SK-N-SH treated with all-trans-retinoic acid at 6 μM for 48 hours (cell line): Measurements from ENCODE around the gene FOXRED1.

Source experiments
- ATAC-seq: fragments of 200-7000 bp; cut with Tn5 transposase; 3 replicates; pipeline ENCODE4 v1.9.1; 2020; ENCODE audit warnings: mild to moderate bottlenecking, moderate library complexity
- ARNTL ChIP-seq: fragments of 450-650 bp; formaldehyde crosslinking; IDR thresholded peaks from 2 replicates; pipeline ENCODE4 v1.5.0; 2020; ENCODE audit warnings: low read depth, mild to moderate bottlenecking, moderate library complexity, borderline replicate concordance
- BACH2 ChIP-seq: fragments of 250-450 bp; sonication (Bioruptor Pico); IDR thresholded peaks from 2 replicates; pipeline ENCODE4 v1.9.0; 2021; ENCODE audit warnings: mild to moderate bottlenecking, borderline replicate concordance
- CREB5 ChIP-seq: fragments of 250-450 bp; sonication (Bioruptor Pico); IDR thresholded peaks from 2 replicates; pipeline ENCODE4 v1.5.1; 2020; ENCODE audit warnings: low read depth, mild to moderate bottlenecking, moderate library complexity
- CSRNP3 ChIP-seq: fragments of 250-450 bp; sonication (Bioruptor Pico); IDR thresholded peaks from 2 replicates; pipeline ENCODE4 v1.5.1; 2021; ENCODE audit warnings: mild to moderate bottlenecking, moderate library complexity
- ESRRG ChIP-seq: fragments of 250-450 bp; sonication (Bioruptor Pico); IDR thresholded peaks from 2 replicates; pipeline ENCODE4 v1.6.1; 2021; ENCODE audit warnings: mild to moderate bottlenecking
- GLIS3 ChIP-seq: fragments of 250-450 bp; sonication (Bioruptor Pico); IDR thresholded peaks from 2 replicates; pipeline ENCODE4 v1.5.0; 2020; ENCODE audit warnings: mild to moderate bottlenecking, moderate library complexity
- ISL1 ChIP-seq: fragments of 250-450 bp; sonication (Bioruptor Pico); IDR thresholded peaks from 2 replicates; pipeline ENCODE4 v2.1.2; 2022; ENCODE audit warnings: mild to moderate bottlenecking, moderate library complexity
- OSR1 ChIP-seq: fragments of 250-450 bp; sonication (Bioruptor Pico); IDR thresholded peaks from 2 replicates; pipeline ENCODE4 v1.8.0; 2022; ENCODE audit warnings: moderate library complexity, mild to moderate bottlenecking, inconsistent platforms
- PATZ1 ChIP-seq: fragments of 250-450 bp; sonication (Bioruptor Pico); IDR thresholded peaks from 2 replicates; pipeline ENCODE4 v1.8.0; 2020; ENCODE audit warnings: mild to moderate bottlenecking, moderate library complexity, borderline replicate concordance
- POU6F1 ChIP-seq: fragments of 250-450 bp; sonication (Bioruptor Pico); IDR thresholded peaks from 2 replicates; pipeline ENCODE4 v1.8.0; 2021; ENCODE audit warnings: low read depth, mild to moderate bottlenecking, moderate library complexity, borderline replicate concordance
- PPARA ChIP-seq: fragments of 250-450 bp; sonication (Bioruptor Pico); IDR thresholded peaks from 2 replicates; pipeline ENCODE4 v1.5.0; 2020; ENCODE audit warnings: mild to moderate bottlenecking, borderline replicate concordance
- RARB ChIP-seq: fragments of 250-450 bp; sonication (Bioruptor Pico); IDR thresholded peaks from 2 replicates; pipeline ENCODE4 v1.8.0; 2021; ENCODE audit warnings: mild to moderate bottlenecking, moderate library complexity
- SNAI2 ChIP-seq: fragments of 250-450 bp; sonication (Bioruptor Pico); IDR thresholded peaks from 2 replicates; pipeline ENCODE4 v1.5.0; 2020; ENCODE audit warnings: mild to moderate bottlenecking, moderate library complexity
- TCF4 ChIP-seq: fragments of 250-450 bp; sonication (Bioruptor Pico); IDR thresholded peaks from 2 replicates; pipeline ENCODE4 v1.8.0; 2021; ENCODE audit warnings: mild to moderate bottlenecking, moderate library complexity, borderline replicate concordance
- TSHZ2 ChIP-seq: fragments of 250-450 bp; sonication (Bioruptor Pico); IDR thresholded peaks from 2 replicates; pipeline ENCODE4 v1.5.0; 2020; ENCODE audit warnings: mild to moderate bottlenecking, moderate library complexity
- ZC3H10 ChIP-seq: fragments of 250-450 bp; sonication (Bioruptor Pico); IDR thresholded peaks from 2 replicates; pipeline ENCODE4 v1.5.1; 2021; ENCODE audit warnings: mild to moderate bottlenecking, moderate library complexity
- ZFP3 ChIP-seq: fragments of 250-450 bp; sonication (Bioruptor Pico); IDR thresholded peaks from 2 replicates; pipeline ENCODE4 v1.5.0; 2020; ENCODE audit warnings: mild to moderate bottlenecking, moderate library complexity
- ZFP30 ChIP-seq: fragments of 450-650 bp; formaldehyde crosslinking; IDR thresholded peaks from 2 replicates; pipeline ENCODE4 v1.5.0; 2022; ENCODE audit warnings: mild to moderate bottlenecking, moderate library complexity
- ZNF565 ChIP-seq: fragments of 450-650 bp; formaldehyde crosslinking; conservative IDR thresholded peaks from 2 replicates; pipeline ENCODE4 v1.5.0; 2020; ENCODE audit warnings: low read depth, mild to moderate bottlenecking, moderate library complexity
- ZNF8 ChIP-seq: fragments of 450-650 bp; formaldehyde crosslinking; IDR thresholded peaks from 2 replicates; pipeline ENCODE4 v1.5.0; 2020; ENCODE audit warnings: mild to moderate bottlenecking, moderate library complexity

FOXRED1 gene

GRCh38 chr11:126277322-126277721, 8.4 kb downstream of the FOXRED1 start:
- TF ChIP-seq ESRRG (CRISPR knock-in tag) (no peak), OSR1 (CRISPR knock-in tag) (no peak), ZFP30 (CRISPR knock-in tag) (no peak), ZC3H10 (CRISPR knock-in tag) (no peak), TSHZ2 (CRISPR knock-in tag) (no peak), CREB5 (no peak), ZFP3 (CRISPR knock-in tag) (no peak), GLIS3 (CRISPR knock-in tag) (no peak), ZNF565 (CRISPR knock-in tag) (no peak), PPARA (no peak), CSRNP3 (CRISPR knock-in tag) (no peak), ARNTL (CRISPR knock-in tag) (no peak), TCF4 (no peak)
- no peak for ATAC-seq

- TF ChIP-seq TSHZ2 (CRISPR knock-in tag) (no peak), ZC3H10 (CRISPR knock-in tag) (no peak), ZNF8 (CRISPR knock-in tag) (no peak), BACH2 (CRISPR knock-in tag) (no peak), PATZ1 (CRISPR knock-in tag) (no peak), ISL1 (no peak), ARNTL (CRISPR knock-in tag) (no peak), ZFP3 (CRISPR knock-in tag) (no peak), SNAI2 (no peak), CREB5 (no peak), CSRNP3 (CRISPR knock-in tag) (no peak), GLIS3 (CRISPR knock-in tag) (no peak), ZNF565 (CRISPR knock-in tag) (no peak), RARB (CRISPR knock-in tag) (no peak), POU6F1 (CRISPR knock-in tag) (no peak), ZFP30 (CRISPR knock-in tag) (no peak), PPARA (no peak)
- ATAC-seq, result no peak
Measured at GRCh38 chr11:126277780-126278179, 8.8 kb downstream of the FOXRED1 start.
